ENCODE measurements around the gene CPTP. TPM values are rescaled to one million over a fixed set of nuclear protein-coding genes. Genes with fewer than 3 reads are reported as not detected.
A peak's percentile ranks its signal among the peaks of the same experiment; 100 is the strongest.

Gene CPTP
- polyA plus RNA-seq, 3 donors, result 6.4 to 7.7 (median 7.4) TPM

DNA sequence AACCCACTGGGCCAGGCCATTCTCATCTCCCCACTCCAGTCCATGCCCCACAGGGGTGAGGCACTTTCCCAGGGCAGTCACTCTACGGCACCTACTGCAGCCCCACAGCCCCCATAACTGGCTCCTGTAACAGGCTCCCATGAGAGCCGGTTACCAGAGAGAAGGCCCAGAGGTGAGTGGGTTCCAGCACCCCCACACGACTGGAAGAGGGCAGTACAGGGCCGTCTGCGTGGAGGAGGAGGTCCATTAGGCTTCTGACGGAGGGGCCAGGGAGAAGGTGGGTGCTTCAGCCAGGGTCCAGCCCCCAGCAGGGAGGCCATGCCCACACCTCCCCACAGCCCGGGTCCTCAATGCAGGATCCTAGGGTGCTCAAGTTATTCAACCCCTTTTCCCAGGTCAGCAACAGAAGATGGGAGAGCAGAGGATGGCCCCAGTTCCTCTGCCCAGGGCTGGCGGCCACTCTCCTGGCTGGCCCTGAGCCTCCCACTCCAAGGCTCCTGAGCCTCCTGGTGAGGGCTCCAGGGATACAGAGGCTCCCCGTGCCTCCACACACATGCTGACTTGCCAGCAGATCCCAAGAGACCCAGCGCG lies 18.4 kb upstream of the CPTP start:
- intact Hi-C loops (cut with micrococcal nuclease), result loop anchor here in 1 of 2 donors (5.0 kb wide), 2 partner anchors 71 to 476 kb away; partner anchors contain the start of gene AURKAIP1
- H3K36me3 Mint-ChIP-seq, result peaks cover 3 to 11% of the 10 kb centered on the region in 2 donors
- H3K9ac ChIP-seq (ENCODE audit: insufficient read depth, low read length, poor library complexity, severe bottlenecking), result peak overlapping the region; percentile 81
- peaks cover 60% of the 10 kb centered on the region for H4K20me1 ChIP-seq (ENCODE audit: insufficient read depth, low read length)
- H3K27me3 Mint-ChIP-seq (ENCODE audit: low read depth in 3 of 3), result peaks cover 0 to 4% (median 0%) of the 10 kb centered on the region in 3 donors
- no peaks in the 10 kb centered on the region for H3K9me3 Mint-ChIP-seq
- H3K27me3 ChIP-seq (ENCODE audit: control insufficient read depth in 2 of 2, insufficient read depth in 2 of 2, low read length in 2 of 2), result no peaks in the 10 kb centered on the region
- H3K79me2 ChIP-seq (ENCODE audit: insufficient read depth, low read length), result peaks cover 46% of the 10 kb centered on the region
- H3K36me3 ChIP-seq (replicated peaks in 1 of 2; ENCODE audit: control insufficient read depth in 1 of 2, insufficient read depth in 2 of 2, low read length in 2 of 2), result peaks cover 8 to 11% of the 10 kb centered on the region in 2 donors
- peaks cover 39 to 55% of the 10 kb centered on the region in 2 donors for H3K4me1 ChIP-seq (ENCODE audit: control insufficient read depth in 1 of 2, insufficient read depth in 2 of 2, low read length in 2 of 2)
- no peak for DNase-seq
- no peaks in the 10 kb centered on the region for H3K9me3 ChIP-seq (replicated peaks in 1 of 2; ENCODE audit: control insufficient read depth in 1 of 2, insufficient read depth in 1 of 2, low read length in 2 of 2)
- H3K27ac Mint-ChIP-seq, result peak overlapping the region; percentile 54 to 91 (median 79)
- peak overlapping the region; percentile 99 for H3K4me2 ChIP-seq (replicated peaks; ENCODE audit: extremely low read depth, low read length, poor library complexity, severe bottlenecking)
- H3K4me1 Mint-ChIP-seq, result peaks cover 36% of the 10 kb centered on the region
- TF ChIP-seq CTCF (IDR thresholded peaks at IDR 0.05), result no peak
- 44% methylated on average over 8 of the region's 11 CpGs for WGBS (ENCODE audit: insufficient coverage)
- H2AFZ ChIP-seq (ENCODE audit: insufficient read depth, low read depth, low read length, poor library complexity, severe bottlenecking), result peak overlapping the region; percentile 59
- peak overlapping the region; percentile 81 to 90 for H3K4me3 Mint-ChIP-seq
- peak overlapping the region in 2 of 3 experiments; percentile 57 to 91 for H3K4me3 ChIP-seq (replicated peaks in 1 of 3; ENCODE audit: low read depth in 2 of 3, low read length in 3 of 3)
- peak overlapping the region; percentile 55 to 80 for H3K27ac ChIP-seq (ENCODE audit: low read depth in 1 of 2, low read length in 2 of 2)

DNA sequence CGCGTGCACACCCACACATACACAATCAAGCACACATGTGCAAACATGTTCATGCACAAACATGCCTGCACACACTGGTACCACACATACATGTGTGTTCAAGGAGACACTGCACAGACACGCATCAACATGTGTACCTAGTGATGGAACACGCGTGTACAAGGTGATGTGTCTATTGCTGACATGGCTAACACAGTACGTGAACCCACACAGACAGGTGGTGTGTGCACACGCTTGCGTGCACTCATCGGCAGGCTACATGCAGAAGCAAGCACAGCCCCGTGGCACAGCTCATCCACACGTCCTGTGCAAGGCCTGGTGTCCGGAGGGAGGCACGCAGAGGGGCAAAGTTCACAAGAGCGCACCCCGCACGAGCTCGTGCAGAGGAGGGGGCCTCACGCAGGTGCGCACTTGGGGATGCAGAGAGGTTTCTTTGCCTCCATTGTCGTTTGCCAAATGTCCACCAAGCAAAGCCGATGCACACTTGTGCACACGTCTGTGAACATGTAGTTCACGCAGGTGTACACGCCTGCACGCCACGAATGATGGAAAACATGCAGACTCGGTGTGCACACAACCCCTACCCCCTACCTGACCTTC lies 17.8 kb upstream of the CPTP start:
- intact Hi-C loops (cut with micrococcal nuclease), result loop anchor here in 1 of 2 donors (5.0 kb wide), 2 partner anchors 71 to 476 kb away; partner anchors contain the start of gene AURKAIP1
- peaks cover 39 to 55% of the 10 kb centered on the region in 2 donors for H3K4me1 ChIP-seq (ENCODE audit: control insufficient read depth in 1 of 2, insufficient read depth in 2 of 2, low read length in 2 of 2)
- 56% methylated on average over 27 of the region's 27 CpGs for WGBS (ENCODE audit: insufficient coverage)
- H3K36me3 ChIP-seq (replicated peaks in 1 of 2; ENCODE audit: control insufficient read depth in 1 of 2, insufficient read depth in 2 of 2, low read length in 2 of 2), result peaks cover 14 to 17% of the 10 kb centered on the region in 2 donors
- peak overlapping the region; percentile 41 to 80 for H3K27ac ChIP-seq (ENCODE audit: low read depth in 1 of 2, low read length in 2 of 2)
- Mint-ChIP-seq H3K27ac (peak overlapping the region; percentile 72 to 91 (median 85)), H3K36me3 (peaks cover 3 to 17% of the 10 kb centered on the region in 2 donors), H3K4me3 (peak overlapping the region; percentile 81 to 90), H3K4me1 (peaks cover 36% of the 10 kb centered on the region), H3K9me3 (no peaks in the 10 kb centered on the region), H3K27me3 (ENCODE audit: low read depth in 3 of 3) (peaks cover 0 to 4% (median 0%) of the 10 kb centered on the region in 3 donors)
- peak overlapping the region; percentile 99 for H3K4me2 ChIP-seq (replicated peaks; ENCODE audit: extremely low read depth, low read length, poor library complexity, severe bottlenecking)
- H2AFZ ChIP-seq (ENCODE audit: insufficient read depth, low read depth, low read length, poor library complexity, severe bottlenecking), result peak overlapping the region; percentile 56
- peaks cover 59% of the 10 kb centered on the region for H4K20me1 ChIP-seq (ENCODE audit: insufficient read depth, low read length)
- H3K9me3 ChIP-seq (replicated peaks in 1 of 2; ENCODE audit: control insufficient read depth in 1 of 2, insufficient read depth in 1 of 2, low read length in 2 of 2), result no peaks in the 10 kb centered on the region
- H3K27me3 ChIP-seq (ENCODE audit: control insufficient read depth in 2 of 2, insufficient read depth in 2 of 2, low read length in 2 of 2), result no peaks in the 10 kb centered on the region
- peak overlapping the region; percentile 57 to 91 (median 64) for H3K4me3 ChIP-seq (replicated peaks in 1 of 3; ENCODE audit: low read depth in 2 of 3, low read length in 3 of 3)
- H3K9ac ChIP-seq (ENCODE audit: insufficient read depth, low read length, poor library complexity, severe bottlenecking), result peak overlapping the region; percentile 81
- peaks cover 49% of the 10 kb centered on the region for H3K79me2 ChIP-seq (ENCODE audit: insufficient read depth, low read length)
- no peak for TF ChIP-seq CTCF (IDR thresholded peaks at IDR 0.05)
- no peak for DNase-seq
